NCI-H1048 (cell line): ENCODE data around the gene FCSK.

ENCODE experiments used
- DNase-seq: peaks from one replicate; lab custom pipeline; 2025; lab: John Stamatoyannopoulos, UW

FCSK gene

DNA sequence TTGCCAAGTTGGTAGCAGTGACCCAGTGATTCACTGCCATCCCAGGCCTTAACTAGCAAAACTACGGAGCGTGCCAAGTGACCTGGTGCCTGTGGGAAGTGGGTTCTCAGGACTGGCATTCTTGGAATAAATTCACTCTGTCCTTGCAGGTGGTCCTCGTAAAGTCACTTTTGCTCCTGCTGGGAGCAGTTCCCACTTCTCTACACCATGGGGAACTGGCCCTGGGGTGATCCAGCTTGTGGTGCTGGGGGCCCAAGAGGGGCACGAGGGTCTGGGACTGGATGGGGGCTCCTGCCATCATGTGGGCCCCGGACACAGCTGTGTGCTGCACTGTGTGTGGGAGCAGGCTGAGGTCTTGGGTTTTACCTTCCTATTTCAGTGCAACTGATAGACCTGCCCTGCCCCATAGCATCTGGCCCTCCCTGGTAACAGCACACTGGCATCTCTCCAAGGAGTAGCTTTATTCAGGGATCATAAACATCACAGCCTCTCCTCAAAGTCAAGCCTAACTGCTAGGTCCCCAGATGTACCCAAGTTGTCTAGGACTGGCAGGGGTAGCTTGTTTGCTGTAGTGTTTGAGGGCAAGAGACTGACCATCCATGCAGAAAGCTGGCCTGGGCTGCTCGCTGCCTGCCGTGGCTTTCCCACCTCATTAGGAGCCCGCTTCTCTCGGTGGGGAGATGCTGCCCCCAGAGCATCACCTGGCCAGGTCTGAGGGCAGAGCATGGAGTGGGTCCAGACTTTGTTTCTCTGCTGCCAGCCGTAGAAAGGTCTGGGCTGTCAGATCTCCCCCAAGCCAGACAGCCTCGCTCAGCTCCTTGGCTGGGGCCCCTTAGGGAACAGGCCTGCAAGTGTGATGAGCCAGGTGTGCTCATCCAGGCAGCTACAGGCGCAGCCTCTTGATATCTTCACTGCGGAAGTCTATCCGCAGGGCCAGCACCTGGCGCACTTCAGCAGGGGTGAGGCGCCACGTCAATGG lies 26.0 kb downstream of the FCSK start:
- DNase-seq: no peak

DNA sequence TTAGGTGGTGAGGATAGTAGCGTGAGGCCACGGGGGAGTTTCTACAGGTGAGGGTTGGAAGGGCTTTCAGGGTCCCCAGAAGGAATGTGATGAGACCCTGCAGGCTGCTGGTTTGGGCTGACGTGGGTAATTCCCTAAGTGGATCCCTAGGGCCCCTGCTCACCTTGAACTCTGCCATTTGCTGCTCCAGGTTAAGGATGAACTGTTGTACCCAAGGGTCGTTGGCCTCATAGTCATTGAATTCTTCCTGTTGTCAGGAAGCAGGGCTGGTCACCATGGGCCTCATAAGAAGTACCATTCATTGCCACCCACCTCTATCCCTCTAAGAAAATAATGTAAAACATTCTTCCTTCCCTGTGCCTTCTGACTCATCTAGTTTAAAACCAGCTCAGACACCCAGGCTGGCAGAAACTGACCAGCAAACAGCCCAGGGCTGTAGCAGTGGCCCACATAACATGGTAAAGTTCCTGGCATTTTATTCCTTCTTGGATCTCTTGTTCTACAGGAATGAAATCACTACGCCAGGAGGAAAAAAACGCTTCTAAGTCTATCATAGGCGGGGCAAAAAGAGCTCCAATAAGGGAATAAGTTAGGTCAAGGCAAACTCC lies 27.6 kb downstream of the FCSK start:
- DNase-seq: no peak

DNA sequence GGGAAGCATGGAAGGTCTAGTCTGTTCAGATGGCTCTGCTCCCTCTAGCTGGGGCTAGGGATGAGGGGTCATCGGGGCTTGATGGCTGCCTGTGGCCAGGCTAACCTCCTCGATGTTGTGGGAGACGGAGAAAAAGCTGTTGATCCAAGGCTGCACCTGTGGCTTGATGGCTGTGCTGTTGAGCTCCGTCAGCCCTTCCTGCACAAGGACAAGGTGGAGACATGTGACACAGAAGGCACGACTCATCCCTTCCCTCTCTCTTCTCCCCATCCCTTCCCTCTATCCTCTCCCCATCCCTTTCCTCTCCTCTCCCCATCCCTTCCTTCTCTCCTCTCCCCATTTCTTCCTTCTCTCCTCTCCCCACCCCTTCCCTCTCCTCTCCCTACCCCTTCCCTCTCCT lies 28.2 kb downstream of the FCSK start:
- DNase-seq: no peak

DNA sequence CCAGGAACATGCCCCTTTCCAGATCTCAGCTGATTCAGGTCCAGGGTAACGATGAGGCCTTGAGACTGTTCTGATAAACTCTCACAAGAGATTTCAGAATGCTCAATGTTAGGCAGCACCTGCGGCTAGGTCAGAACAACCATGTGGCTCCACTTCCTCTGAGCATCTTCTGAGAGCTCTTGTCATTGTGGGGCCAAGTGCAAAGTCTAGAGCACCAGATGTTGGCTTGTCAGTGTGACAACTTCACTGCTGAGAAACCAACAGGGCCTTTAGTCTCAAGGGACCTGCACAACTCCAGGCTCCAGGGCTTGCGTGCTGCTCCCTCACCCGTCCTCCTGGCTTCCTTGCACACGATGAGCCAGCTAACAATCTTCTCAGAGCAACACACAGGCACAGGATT lies 29.0 kb downstream of the FCSK start:
- DNase-seq: no peak

DNA sequence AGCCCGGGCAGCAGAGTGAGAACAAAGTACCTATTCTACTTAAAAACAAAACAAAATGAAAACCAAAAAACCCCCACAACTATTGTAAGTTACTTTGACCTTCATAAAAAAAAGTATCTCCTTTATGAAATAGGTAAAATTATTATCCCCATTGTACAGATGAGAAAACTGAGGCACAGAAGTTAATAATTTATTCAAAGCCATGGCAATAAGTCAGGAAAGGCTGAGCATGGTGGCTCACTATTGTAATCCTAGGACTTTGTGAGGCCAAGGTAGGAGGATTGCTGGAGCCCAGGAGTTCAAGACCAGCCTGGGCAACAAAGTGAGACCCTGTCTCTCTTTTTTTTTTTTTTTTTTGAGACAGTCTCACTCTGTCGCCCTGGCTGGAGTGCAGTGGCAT lies 30.5 kb downstream of the FCSK start:
- no peak for DNase-seq

DNA sequence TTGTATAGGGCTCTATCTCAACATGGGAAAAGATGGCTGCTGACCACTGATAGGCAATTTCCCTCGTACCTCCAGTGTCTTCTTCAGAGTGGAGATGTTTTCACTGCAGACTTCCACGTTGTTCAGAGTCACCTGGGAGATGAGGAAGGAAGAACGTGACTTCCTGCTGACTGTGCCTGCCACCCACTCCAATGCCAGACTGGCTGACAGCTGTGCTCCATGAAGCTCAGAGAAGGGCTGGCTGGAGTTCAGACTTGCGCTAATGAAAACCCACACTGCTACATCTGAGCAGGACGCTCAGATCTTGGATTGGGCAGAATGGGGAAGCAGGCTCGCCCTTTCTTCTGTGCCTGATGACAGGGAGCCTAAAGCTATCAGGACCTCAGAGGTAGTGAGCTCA lies 35.9 kb downstream of the FCSK start:
- no peak for DNase-seq

DNA sequence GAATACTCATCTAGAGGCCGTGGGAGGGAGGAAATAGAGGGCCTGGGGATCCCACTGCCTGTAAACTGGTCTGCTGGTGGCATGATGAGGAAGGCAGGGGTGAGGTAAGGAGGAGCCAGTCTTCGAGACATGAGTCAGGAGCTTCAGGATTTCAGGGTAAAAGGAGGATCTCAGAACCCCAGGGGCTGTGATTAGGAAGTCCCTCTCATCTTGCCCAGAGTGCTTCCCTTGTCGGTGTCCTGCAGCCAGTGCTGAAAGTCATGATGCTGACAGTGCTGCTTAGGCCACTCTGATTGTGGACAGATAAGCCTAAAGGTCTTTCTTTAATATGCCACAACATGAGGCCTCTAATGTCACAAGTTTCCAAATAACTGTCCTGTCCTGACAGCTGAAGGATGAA lies 39.4 kb downstream of the FCSK start:
- no peak for DNase-seq

DNA sequence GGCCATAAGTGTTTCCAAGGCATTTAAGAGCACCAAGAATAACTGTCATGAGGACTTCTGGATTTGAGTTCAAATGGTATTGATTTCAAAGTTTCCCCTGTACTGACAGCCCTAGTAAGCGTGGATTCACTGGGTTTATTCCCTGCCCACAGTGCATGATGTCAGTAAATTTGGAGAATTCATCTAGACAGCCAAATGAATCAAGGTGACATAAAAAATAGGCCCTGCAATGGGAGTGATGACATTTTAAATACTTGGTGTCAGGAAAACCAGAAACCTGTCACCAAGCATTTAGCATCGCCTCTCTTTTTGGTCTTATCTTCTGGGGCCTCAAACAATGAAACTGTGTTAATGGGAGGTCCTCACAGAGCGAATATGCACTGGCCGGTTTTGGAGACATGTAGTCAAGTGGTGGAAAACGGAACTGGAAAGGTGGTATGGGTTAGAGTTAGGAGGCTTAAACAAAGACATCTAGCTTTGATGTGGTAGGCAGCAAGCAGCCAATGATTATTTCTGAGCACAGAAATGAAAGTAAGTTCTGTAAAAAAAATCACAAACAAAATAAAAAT lies 39.9 kb downstream of the FCSK start:
- DNase-seq: no peak

DNA sequence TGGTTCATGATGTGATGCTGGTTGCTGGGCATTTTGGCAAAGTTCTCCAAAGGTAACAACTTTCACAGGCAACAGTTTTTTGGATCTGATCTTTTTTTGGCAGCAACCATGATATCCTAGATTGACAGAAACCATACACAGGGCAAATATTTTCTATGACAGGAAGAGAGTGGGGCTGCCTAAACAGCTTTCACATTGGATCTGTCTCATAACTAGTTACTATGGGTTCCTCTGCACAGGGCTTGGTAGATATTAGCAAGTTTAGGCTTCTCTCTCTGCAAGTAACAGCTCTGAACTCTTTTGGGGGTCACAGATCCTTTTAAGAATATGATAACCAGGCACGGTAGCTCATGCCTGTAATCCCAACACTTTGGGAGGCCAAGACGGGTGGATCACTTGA lies 40.4 kb downstream of the FCSK start:
- no peak for DNase-seq

DNA sequence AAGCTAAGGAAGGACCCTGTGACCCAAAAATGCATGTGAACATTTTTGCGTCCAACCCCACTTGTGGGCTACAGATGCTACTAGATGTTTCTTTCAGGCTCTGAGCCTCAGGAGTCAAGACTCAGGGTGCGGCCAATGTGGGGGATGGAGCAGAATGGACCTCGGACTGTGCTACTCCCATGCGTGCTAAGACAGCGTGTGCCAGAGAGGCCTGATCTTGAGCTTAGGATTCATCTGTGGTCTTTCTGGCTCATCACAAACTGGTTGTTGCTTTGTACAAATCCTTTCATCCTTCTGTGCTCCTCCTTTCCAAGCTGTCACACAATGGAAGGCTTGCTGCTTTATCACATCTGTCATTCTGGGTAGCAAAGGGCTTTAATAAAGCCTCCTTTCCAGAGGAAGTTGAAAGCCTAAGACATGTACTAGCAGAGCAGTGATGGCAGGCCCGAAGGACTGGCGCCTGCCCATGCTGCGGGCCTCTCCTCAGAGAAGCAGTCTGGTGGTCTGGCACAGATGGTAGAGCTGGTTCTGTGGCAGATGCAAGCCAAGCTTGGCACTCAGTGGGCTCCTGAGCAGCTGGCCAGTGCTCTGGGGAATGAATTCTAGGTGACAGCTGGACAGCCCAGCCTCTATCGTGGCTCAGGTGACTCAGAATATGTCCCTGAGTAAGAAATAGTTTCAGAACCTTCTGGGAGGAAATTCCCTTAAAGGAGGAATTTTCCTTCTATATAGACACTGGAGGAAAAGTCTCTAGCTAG lies 41.2 kb downstream of the FCSK start:
- no peak for DNase-seq

DNA sequence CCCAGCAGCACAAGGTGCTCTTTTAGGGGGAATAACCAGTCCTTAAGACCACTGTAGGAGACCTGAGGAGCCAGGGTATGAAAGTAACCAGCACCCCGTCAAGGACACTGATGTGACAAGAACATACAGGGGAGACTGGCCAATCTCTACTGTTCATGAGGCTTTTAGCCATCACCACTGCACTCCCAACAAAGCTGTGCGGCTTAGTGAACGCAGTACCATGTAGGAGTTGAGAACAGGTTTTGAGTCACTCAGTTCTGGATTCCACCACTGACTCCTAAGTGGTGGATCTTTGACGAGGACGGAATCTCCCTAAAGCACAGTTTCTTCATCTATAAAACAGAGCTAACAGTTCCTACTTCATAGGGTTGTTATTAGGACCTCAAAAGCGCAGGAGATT lies 42.1 kb downstream of the FCSK start:
- DNase-seq: no peak

DNA sequence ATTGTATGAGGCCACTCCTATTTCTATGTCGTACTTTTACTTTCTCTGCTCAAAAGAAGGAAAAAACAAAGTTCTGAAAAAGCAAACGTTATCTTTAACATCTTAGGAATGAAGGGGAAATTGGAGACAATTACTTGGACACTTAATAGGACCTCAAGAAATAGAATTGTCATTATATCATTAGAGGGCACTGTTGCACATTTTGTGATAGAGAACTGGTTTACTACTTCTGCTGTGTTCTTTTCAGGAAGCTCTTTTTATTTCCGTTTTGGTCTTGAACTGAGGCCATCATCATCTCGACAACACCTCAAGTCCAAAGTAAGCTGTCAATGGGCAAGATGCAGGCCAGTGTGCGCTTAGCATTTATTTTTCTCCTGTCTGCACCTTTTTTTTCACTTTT lies 54.4 kb downstream of the FCSK start:
- DNase-seq: no peak

DNA sequence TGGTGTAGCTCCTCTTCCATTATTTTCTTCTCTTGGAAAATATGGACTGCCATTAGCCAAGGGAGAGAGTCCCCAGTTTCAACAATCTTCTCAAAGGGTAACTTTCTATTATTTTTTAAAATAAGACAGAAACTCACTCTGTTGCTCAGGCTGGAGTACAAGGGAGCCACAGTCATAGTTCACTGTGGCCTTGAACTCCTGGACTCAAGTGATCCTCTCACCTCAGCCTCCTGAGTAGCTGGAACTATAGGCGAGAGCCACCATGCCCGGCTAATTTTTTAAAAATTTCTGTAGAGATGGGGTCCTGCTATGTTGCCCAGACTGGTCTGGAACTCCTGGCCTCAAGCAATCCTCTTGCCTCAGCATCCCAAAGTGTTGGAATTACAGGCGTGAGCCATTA lies 55.8 kb downstream of the FCSK start:
- DNase-seq: no peak

DNA sequence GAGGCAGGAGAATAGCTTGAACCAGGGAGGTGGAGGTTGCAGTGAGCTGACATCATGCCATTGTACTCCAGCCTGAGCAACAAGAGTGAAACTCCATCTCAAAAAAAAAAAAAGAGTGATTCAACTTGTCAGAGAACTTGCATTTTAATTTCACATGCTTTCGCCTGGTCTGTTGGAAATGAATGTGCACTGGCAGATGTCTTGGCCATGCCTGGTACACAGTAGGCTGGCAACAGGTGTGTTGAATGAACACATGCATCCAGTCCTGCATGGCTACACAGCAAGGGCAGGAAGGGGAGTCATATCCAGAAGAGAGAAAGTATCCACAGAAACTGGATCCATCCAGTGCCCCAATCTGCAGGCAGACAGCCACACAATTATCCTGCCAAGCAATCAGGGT lies 57.4 kb downstream of the FCSK start:
- DNase-seq: no peak

DNA sequence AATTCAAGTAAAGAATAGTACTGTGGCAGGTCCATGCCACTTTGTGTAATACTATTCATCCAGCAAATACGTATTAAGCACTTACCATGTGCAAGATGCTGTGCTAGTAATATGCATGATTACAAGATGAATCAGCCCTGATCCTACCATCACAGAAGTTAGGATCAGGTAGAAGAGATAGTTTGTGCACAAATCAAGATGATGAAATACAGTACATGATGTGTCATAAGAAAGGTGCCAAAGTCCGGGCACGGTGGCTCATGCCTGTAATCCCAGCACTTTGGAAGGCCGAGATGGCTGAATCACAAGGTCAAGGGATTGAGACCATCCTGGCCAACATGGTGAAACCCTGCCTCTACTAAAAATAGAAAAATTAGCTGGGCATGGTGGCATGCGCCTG lies 58.1 kb downstream of the FCSK start:
- no peak for DNase-seq

DNA sequence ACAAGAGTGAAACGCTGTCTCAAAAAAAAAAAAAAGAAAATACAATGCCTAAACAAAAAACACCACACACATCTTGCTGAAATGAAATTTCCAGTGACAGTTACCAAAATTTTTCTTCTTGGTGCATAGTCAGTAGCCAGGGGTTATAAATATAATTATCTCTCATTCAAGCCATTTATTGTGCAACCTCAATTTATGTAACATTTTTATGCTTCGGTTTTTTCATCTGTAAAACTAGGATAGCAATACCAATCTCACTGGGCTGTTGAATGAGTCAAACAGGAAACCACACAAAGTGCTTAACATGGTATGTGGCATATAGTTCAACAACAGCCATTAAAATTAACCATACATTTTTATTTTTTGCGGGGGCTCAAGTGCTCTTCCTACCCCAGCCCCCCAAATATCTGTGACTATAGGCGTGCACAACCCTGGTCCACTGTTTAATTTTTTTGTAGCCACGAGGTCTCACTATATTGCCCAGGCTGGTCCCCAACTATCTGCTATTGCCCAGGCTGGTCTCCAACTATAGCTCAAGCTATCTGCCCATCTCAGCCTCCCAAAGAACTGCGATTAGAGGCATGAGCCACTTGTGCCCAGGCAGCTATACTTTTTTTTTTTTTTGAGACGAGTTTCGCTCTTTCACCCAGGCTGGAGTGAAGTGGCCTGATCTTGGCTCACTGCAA lies 66.4 kb downstream of the FCSK start:
- DNase-seq: no peak

DNA sequence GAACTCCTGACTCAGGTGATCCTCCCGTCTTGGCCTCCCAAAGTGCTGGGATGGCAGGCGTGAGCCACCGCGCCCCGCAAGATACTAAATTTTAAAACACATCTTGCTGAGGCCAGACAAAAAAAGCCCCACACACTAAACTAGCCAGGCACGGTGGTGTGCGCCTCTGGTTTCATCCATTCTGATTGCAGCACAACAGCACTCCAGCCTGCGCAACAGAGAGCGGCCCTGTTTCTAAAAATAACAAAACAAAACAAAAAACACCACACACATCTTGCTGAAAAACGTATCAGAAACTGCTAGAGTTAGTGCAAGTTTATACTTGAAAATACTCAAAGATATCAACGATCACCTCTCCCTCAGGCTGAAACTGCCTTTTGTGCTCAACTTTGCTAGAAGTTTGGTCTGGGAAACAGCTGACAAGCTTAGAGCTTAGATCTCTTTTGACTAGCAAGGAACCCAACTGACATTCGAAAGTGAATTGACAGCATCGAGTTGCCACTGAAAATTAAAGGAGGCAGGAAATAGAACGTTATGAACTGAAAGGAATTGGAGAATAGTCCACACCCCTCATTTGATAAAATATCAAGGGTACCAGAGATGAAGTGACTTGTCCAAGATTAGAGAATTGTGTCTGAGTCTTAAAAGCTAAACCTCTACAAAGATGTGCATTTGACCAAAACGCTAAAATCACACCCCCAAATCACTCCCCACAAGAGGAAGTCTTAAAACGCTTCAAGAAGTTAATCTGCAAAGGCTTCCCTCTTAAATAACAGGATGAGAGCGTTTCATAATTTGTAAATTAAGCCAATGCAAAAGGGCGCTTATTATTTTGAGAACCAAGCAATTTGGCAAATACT lies 68.1 kb downstream of the FCSK start:
- no peak for DNase-seq

DNA sequence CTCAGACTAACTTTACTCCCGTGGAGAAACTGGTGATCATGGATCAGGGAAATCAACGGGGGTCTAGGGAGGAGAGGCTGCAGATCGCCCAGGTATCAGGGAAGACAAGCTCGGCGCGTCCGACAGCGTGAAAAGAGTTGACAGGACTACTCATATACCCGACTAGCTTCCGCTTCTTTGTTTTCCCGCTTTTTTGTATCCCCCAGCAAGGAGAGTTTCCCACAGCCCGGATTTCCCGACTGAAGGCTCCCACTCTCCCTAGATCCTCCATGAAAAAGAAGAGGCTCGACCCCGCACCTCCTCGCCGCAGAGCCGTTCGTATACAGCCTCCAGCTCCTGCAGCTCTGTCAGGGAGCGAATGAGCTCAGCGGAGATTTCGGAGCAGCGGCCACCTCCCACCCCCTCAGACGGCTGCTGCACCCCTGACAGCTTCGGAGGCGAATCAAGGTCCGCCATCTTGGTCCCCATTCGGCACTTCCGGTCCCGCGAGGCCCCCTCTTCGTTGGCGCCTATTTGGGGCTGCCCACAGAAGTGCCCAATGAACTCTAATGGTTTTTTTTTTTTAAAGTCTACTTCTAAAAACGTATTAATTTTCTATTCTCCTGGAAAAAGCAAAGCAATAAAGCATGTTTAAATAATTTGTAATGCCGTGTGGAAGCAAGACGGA lies 68.8 kb downstream of the FCSK start, which contains the start of gene COG4:
Gene COG4, minus strand, starts transcription at position 479 of the 667 bp plus-strand sequence. Its CDS starts 11 bp downstream, at position 468.
- DNase-seq: no peak

DNA sequence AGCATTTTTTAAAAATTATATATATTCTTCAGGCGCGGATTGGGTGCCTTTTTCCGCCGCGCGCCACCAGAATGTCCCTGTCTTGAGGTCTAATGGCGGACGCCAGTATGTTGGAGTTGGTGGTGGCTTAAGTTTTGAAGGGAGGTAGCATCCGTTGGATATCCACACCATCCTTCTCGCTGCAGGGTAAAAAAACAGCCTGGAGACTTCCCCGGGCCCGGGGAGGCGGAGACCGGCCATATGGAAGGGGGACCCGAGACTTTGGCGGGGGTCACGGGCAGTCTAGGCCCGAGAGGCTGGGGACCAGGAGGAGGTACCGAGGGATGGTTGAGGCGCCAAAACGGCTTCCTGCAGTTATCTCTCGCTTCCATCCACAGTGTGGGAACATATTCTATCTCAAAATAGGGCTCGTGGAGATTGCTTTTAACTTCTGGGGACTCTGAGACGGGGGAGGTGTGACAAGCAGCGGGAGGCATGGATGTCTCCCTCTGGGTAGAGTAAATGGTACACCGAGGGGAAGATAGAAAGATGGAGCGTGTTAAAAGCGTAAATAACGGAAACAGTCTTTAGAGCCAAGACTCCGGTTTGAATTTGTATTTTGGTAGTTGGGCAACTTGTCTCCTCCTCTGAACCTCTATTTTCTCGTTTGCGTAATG lies 69.5 kb downstream of the FCSK start, which contains the start of gene SF3B3:
Gene SF3B3, plus strand, starts transcription at position 74 of the 656 bp plus-strand sequence. CDS start 2,841 bp downstream, outside the sequence.
- DNase-seq: no peak
